NCI-H526 treated with DMSO at 0.1 percent for 48 hours (cell line): Measurements from ENCODE around the gene ZNF335.
"Not testable (repeated sequence)": the region's sequence is repeated elsewhere in the genome, so short reads cannot be mapped to it uniquely, and the experiment has no call there.

Source experiments
- DNase-seq: peaks from one replicate; lab custom pipeline; 2025; lab: John Stamatoyannopoulos, UW

The ZNF335 gene

GRCh38 chr20:45931680-45932079 lies 40.3 kb downstream of the ZNF335 start:
- DNase-seq = not testable (repeated sequence)

GRCh38 chr20:45927071-45927878 lies 44.7 kb downstream of the ZNF335 start:
- DNase-seq = no peak

- DNase-seq = no peak
Observed at GRCh38 chr20:45926731-45927070, 45.3 kb downstream of the ZNF335 start.

- no peak for DNase-seq
Observed at GRCh38 chr20:45925821-45926506, 46.0 kb downstream of the ZNF335 start.

GRCh38 chr20:45924391-45925261 lies 47.4 kb downstream of the ZNF335 start:
- no peak for DNase-seq

- no peak for DNase-seq
Observed at GRCh38 chr20:45921337-45922189, 50.4 kb downstream of the ZNF335 start.

- DNase-seq = no peak
Observed at GRCh38 chr20:45920462-45921336, 51.3 kb downstream of the ZNF335 start.

GRCh38 chr20:45919542-45920399 lies 52.2 kb downstream of the ZNF335 start:
- no peak for DNase-seq

GRCh38 chr20:45918779-45919537 lies 53.0 kb downstream of the ZNF335 start:
- no peak for DNase-seq

GRCh38 chr20:45918182-45918737 lies 53.7 kb downstream of the ZNF335 start:
- DNase-seq = no peak

GRCh38 chr20:45917790-45918141 lies 54.2 kb downstream of the ZNF335 start:
- no peak for DNase-seq

- no peak for DNase-seq
Observed at GRCh38 chr20:45913116-45913515, 58.9 kb downstream of the ZNF335 start.

- DNase-seq = no peak
Observed at GRCh38 chr20:45912344-45912682, 59.7 kb downstream of the ZNF335 start.

- DNase-seq = no peak
Observed at GRCh38 chr20:45911486-45912343, 60.3 kb downstream of the ZNF335 start, which contains the start of gene PLTP. TSS of gene PLTP (minus strand) at chr20:45912155. CDS start at chr20:45911452, 703 bp downstream.

- peak; percentile 51 for DNase-seq
Observed at GRCh38 chr20:45910670-45911485, 61.1 kb downstream of the ZNF335 start.

GRCh38 chr20:45909817-45910669 lies 62.0 kb downstream of the ZNF335 start:
- no peak for DNase-seq
